H1 (cell line): ENCODE results near the gene CBLL1. TPM values are rescaled to one million over a fixed set of nuclear protein-coding genes. Genes with fewer than 3 reads are reported as not detected.

Experiments used
- PHF8 ChIP-seq: fragments of 200-600 bp; sonication (generic); conservative IDR thresholded peaks from 2 replicates; pipeline ENCODE4 v1.7.1; 2012; ENCODE audit warnings: low read depth, mild to moderate bottlenecking, inconsistent platforms, low read length, moderate library complexity
- SP4 ChIP-seq: IDR thresholded peaks from 2 replicates; pipeline ENCODE4 v1.6.1; 2012; ENCODE audit warnings: low read length, inconsistent platforms
- polyA plus RNA-seq, 7 experiments: library from polyadenylated mRNA; depleted of rRNA in 3 of 7; stranded (reverse) in 5 of 7; unstranded in 2 of 7; fragments of >200 nt in 5 of 7; fragments of 200-250 nt in 2 of 7; gene quantifications; 1 replicate in 5 of 7; 2 replicates in 1 of 7; 4 replicates in 1 of 7; pipeline versions ENCODE4 v1.2.1 to v1.2.3, GENCODE V29; 2011 to 2013; ENCODE audit warnings: missing spikeins in 2 of 7, mixed read lengths in 2 of 7
- total RNA-seq: library from RNA; stranded (reverse); fragmentation: NEBNext Ultra II Directional; extraction: Animal tissue kit (Norgen Biotek cat#: 25700); gene quantifications from 2 replicates; pipeline ENCODE4 v1.2.1, GENCODE V29; 2021

Gene CBLL1
- total and polyA plus RNA-seq, 2 of the 8 experiments (the other 6 are each of a cell fraction or from before 2014, with no cell fraction given), result 27.0 to 34.0 TPM

- TF ChIP-seq PHF8, result no peak
- no peak for TF ChIP-seq SP4
Observed at GRCh38 chr7:107712896-107713295, 31.0 kb upstream of the CBLL1 start (continued).
